GM19455 (cell line): Measurements from ENCODE around the gene SPAG5.
"Not testable (repeated sequence)": the region's sequence is repeated elsewhere in the genome, so short reads cannot be mapped to it uniquely, and the experiment has no call there.

ENCODE experiments used
- ATAC-seq: cut with Tn5 transposase; IDR thresholded peaks from one replicate; pipeline ENCODE4 v1.9.1; 2021; ENCODE audit not compliant: unreplicated experiment

Gene SPAG5

DNA sequence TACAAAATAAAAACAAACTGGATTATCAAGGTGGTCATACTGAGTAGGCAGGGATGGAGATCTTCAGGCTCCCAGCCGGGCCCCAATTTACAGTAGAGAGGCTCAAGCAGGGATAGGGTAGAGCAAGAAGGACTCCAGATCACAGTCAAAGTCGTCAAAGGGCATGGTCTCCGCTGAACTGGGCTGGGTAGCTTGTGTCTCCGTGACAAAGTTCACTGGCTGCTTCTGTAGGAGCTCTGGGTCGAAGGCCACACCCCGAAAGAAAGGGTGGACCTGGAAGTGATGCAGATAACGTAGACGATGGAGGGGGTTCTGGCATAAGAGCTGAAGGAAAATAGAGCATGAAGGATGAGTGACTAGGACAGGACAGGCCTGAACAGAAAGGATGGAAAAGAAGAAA, 11.6 kb upstream of the SPAG5 start:
- no peak for ATAC-seq

- ATAC-seq, result not testable (repeated sequence)
These were observed 5.2 kb upstream of the SPAG5 start for GRCh38 chr17:28604031-28604430.

DNA sequence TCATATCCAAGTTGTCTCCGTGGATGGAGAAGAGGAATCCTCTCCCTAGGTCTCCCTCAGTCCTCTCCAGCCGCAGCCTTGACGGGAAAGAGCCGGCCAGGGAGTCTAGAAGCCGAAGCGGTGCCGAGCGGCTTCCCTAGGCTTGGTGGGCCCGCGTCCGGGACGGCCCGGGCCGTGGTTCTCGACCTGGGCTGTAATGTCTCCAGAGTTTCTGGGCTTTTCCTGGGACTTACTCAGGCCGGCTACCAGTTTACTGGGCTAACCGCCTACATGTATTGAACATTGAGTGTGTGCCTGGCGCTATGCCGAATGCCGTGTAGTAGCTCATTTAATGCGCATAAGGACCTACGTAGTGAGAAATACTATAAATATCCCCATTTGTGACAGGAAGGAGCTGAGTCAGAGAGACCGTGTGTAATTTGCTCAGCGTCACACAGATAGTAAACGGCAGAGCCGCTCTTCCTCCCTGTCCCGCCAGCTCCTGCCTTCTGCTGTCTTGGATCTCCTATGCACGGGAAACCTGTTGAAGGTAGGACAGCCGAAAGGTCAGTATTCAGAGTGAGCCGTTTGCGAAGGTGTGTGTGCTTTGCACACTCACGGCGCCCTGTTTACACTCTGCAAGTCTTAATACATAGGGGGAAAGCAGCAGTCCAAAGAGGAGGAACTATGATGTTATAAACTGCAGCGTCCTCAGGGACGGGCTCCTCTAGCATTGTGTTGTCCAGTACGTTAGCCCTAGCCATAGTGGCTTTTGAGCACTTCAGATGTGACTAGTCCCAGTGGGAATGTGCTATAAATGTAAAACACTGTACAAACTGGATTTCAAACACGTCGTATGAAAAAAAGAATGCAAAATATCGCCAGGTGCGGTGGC, 723 bp upstream of the SPAG5 start:
- peak; percentile 47 for ATAC-seq

GRCh38 chr17:28598389-28598788, 436 bp downstream of the SPAG5 start:
- peak; percentile 5 for ATAC-seq

- no peak for ATAC-seq
These were observed 1.0 kb downstream of the SPAG5 start for GRCh38 chr17:28597606-28598383.

GRCh38 chr17:28592260-28592659, 6.6 kb downstream of the SPAG5 start:
- ATAC-seq, result no peak

- ATAC-seq, result no peak
These were observed 13.0 kb downstream of the SPAG5 start for GRCh38 chr17:28585851-28586250.

GRCh38 chr17:28584434-28584833, 14.4 kb downstream of the SPAG5 start:
- no peak for ATAC-seq

- ATAC-seq, result no peak
These were observed 16.3 kb downstream of the SPAG5 start for GRCh38 chr17:28582513-28582912.

- no peak for ATAC-seq
These were observed 17.9 kb downstream of the SPAG5 start for GRCh38 chr17:28580959-28581358.

GRCh38 chr17:28579526-28579925, 19.3 kb downstream of the SPAG5 start:
- ATAC-seq, result no peak

GRCh38 chr17:28578246-28579195, 20.3 kb downstream of the SPAG5 start:
- ATAC-seq, result no peak

DNA sequence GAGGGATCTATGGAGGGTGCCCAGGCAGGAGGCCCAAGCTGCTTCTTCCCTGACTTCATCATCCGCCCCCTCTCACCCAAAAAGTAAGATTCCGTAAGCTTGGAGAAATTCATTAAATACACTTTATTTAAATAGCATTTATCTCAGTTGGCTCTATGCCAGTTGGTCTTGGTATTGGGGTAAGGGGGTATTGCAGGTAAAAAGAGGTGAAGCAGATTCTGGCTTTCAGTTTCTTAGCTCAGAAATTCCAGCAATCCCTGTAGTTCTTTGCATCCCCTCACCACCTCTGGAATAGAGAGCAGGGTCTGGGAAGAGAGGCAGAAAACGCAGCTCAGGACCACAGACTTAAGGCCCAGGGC, 21.4 kb downstream of the SPAG5 start:
- ATAC-seq, result no peak

DNA sequence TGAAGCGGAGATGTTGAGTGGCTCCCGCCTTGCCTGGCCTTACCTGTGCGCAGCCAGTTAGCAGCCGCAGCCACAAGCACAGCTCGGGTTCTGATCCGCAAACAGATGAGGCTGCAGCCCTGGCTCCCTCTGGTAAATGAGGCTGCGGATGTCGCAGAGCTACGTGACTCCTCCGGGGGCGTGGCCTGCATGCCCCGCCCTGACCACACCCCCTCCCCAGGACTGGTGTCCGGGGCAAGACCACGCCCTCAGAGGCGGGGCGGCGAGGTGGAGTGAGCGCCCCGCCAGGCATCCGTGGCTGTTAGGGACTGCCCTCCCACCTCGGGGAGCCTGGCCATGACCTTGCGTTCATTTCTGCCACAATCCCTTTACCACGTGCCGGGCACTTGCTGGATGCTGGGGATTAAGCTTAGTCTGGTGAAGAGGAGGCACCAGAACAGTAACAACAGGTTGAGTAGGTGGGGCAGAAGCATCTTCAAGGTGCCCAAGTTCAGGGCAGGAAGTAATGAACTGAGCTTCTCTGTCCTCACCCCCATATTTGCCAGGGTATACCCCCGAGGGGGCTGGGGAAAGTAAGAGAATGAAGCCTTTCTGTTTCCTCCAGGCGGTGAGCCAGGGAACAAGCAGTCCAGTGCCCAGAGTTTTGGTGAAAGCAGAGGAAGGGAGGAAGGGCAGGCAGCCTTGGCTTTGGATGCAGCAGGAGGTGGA, 21.9 kb downstream of the SPAG5 start, which contains the start of gene ALDOC:
Gene ALDOC, minus strand, starts transcription at position 138 of the 708 bp plus-strand sequence. CDS start 1,363 bp downstream, outside the sequence.
- ATAC-seq, result peak; percentile 84

DNA sequence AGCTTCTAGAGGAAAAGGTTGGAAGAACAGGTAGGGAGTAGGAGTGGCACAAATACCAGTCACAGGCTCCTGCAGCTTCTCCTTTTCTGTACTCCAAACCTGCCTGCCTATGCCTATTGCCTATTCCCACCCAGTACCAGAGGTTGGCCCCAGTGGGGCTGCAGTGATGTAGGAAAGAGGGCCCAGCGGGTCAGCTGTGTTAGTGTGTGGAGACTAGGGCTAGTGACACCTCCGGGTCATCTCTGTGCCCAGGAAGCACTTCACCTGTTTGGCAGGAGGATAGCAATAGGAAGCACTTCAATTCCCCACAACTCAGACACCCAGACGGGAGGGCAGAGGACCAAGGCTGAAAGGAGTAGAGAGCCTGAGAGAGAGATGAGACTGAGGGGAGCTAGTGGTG, 22.8 kb downstream of the SPAG5 start:
- not testable (repeated sequence) for ATAC-seq

- ATAC-seq, result no peak
These were observed 23.6 kb downstream of the SPAG5 start for GRCh38 chr17:28575126-28575795.

DNA sequence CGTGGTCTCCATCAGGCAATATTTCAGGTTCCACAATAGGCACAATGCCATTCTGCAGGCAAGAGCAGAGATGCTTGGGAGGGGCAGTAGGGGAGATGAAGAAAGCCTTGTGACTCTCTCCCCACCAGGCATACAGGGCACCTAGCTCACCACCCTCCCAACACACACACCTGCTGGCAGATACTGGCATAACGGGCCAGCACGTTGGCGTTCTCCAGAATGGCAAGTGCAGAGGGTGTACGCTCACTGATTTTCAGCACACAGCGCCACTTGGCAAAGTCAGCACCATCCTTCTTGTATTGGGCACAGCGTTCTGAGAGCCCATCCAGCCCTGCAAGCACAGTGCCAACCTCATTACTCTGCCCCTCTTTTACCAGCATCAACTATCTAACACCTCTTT, 24.3 kb downstream of the SPAG5 start:
- ATAC-seq, result no peak

DNA sequence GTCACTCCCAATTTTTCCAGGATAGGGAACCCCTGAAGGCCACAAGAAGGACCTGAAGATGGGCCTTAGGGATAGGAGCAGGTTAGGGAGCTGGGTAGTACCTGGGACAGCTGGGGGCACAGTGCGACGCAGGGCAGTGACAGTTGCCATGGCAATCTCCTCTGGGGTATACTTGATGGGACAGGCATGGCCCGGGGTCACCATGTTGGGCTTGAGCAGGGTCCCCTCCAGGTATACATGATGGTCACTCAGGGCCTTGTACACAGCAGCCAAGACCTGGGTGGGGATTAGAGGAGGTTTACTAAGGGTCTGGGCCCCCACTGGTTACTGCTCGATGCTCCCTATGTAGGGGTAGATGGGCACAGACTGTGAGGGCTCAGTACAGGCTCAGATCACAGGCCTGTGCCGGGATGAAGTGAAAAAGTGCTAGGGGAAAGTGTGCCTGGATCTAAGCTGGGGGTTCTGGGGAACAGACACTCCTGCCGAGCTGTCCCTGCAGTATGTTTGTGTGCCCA, 24.8 kb downstream of the SPAG5 start:
- ATAC-seq, result no peak

GRCh38 chr17:28573521-28573920, 25.3 kb downstream of the SPAG5 start:
- ATAC-seq, result no peak

DNA sequence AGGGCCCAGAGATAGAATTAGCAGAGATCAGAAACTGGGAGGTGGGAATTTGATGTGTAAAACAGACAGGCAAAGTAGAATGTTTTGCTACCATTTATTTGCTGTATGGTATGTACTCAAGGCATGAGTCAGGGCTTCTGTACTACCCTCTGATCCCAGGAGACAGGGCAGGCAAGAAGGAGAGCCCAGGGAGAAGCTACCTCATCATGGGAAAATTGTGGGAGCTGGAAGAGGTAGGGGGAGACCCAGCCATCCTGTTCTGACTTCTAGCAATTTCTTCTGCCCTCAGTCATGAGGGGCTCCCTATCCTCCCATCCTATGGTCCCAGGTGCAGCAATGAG, 25.8 kb downstream of the SPAG5 start:
- ATAC-seq, result no peak
